KMS-11 (cell line): ENCODE measurements around the gene MFAP5.

Source experiments
- H2AFZ ChIP-seq: fragments of 200-600 bp; sonication (generic); 2 replicates; pipeline ENCODE4 v1.6.1; 2016; ENCODE audit warnings: antibody characterized with exemption, mixed run types, low read depth
- H3K27ac ChIP-seq: fragments of 200-600 bp; sonication (generic); 2 replicates; pipeline ENCODE4 v1.6.1; 2016; ENCODE audit warnings: mild to moderate bottlenecking, mixed run types
- H3K27me3 ChIP-seq: fragments of 200-600 bp; sonication (generic); 2 replicates; pipeline ENCODE4 v1.6.1; 2017; ENCODE audit warnings: mild to moderate bottlenecking, low read depth, mixed run types, moderate library complexity; ENCODE audit not compliant: insufficient read depth
- H3K36me3 ChIP-seq: fragments of 200-600 bp; sonication (generic); 2 replicates; pipeline ENCODE4 v1.6.1; 2017; ENCODE audit warnings: mild to moderate bottlenecking, mixed run types; ENCODE audit not compliant: insufficient read depth
- H3K4me1 ChIP-seq: fragments of 200-600 bp; sonication (generic); 2 replicates; pipeline ENCODE4 v1.6.1; 2016; ENCODE audit warnings: mild to moderate bottlenecking, low read depth, mixed run types; ENCODE audit not compliant: poor library complexity, severe bottlenecking
- H3K4me2 ChIP-seq: fragments of 200-600 bp; sonication (generic); 2 replicates; pipeline ENCODE4 v1.7.0; 2016; ENCODE audit warnings: mild to moderate bottlenecking, mixed run types
- H3K4me3 ChIP-seq: fragments of 200-600 bp; sonication (generic); IDR thresholded peaks from 2 replicates; pipeline ENCODE4 v1.6.1; 2017; ENCODE audit warnings: low read depth, low read length, mixed read lengths; ENCODE audit not compliant: insufficient read depth
- H3K79me2 ChIP-seq: fragments of 200-600 bp; sonication (generic); 2 replicates; pipeline ENCODE4 v1.6.1; 2016; ENCODE audit warnings: low read depth, mixed run types; ENCODE audit not compliant: insufficient read depth
- H3K9ac ChIP-seq: fragments of 200-600 bp; sonication (generic); 2 replicates; pipeline ENCODE4 v1.6.1; 2016; ENCODE audit warnings: mild to moderate bottlenecking, mixed run types
- H4K20me1 ChIP-seq: fragments of 200-600 bp; sonication (generic); 2 replicates; pipeline ENCODE4 v1.6.1; 2016; ENCODE audit warnings: mild to moderate bottlenecking, mixed run types; ENCODE audit not compliant: insufficient read depth
- TF ChIP-seq, protein P1 (sequence below): fragments of 200-600 bp; sonication (generic); conservative IDR thresholded peaks from 2 replicates; pipeline ENCODE4 v1.6.1; 2017; ENCODE audit warnings: low read depth, mild to moderate bottlenecking, antibody characterized with exemption, low read length, moderate library complexity, mixed read lengths

The MFAP5 gene

DNA sequence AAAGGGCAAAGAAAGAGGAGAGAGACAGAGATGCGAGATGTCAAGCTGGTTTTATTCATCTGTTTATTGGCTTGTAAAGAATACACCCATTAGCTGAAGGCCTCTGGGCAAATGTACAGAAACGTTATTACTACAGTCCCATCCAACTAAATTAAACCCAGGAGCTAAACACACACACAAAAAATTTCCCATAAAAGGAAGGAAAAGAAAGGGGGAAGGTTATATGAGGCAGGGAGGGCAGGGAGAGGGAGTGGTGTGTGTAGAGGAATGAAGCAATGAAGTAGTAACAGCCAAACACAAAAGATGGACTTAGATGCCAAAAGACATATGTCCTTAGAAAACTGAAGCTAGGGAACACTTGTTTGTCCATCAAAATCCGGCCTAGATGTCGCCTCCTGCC, 3.1 kb upstream of the MFAP5 start:
- Histone ChIP-seq H3K9ac (no peak overlapping the region), H3K4me2 (no peak overlapping the region), H3K79me2 (no peaks in the 10 kb centered on the region), H3K27ac (no peak overlapping the region), H3K4me3 (no peak overlapping the region), H2AFZ (no peak overlapping the region), H4K20me1 (no peaks in the 10 kb centered on the region), H3K27me3 (no peaks in the 10 kb centered on the region), H3K36me3 (no peaks in the 10 kb centered on the region), H3K4me1 (no peaks in the 10 kb centered on the region)
- TF ChIP-seq, protein P1, sequence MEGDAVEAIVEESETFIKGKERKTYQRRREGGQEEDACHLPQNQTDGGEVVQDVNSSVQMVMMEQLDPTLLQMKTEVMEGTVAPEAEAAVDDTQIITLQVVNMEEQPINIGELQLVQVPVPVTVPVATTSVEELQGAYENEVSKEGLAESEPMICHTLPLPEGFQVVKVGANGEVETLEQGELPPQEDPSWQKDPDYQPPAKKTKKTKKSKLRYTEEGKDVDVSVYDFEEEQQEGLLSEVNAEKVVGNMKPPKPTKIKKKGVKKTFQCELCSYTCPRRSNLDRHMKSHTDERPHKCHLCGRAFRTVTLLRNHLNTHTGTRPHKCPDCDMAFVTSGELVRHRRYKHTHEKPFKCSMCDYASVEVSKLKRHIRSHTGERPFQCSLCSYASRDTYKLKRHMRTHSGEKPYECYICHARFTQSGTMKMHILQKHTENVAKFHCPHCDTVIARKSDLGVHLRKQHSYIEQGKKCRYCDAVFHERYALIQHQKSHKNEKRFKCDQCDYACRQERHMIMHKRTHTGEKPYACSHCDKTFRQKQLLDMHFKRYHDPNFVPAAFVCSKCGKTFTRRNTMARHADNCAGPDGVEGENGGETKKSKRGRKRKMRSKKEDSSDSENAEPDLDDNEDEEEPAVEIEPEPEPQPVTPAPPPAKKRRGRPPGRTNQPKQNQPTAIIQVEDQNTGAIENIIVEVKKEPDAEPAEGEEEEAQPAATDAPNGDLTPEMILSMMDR = no peak

DNA sequence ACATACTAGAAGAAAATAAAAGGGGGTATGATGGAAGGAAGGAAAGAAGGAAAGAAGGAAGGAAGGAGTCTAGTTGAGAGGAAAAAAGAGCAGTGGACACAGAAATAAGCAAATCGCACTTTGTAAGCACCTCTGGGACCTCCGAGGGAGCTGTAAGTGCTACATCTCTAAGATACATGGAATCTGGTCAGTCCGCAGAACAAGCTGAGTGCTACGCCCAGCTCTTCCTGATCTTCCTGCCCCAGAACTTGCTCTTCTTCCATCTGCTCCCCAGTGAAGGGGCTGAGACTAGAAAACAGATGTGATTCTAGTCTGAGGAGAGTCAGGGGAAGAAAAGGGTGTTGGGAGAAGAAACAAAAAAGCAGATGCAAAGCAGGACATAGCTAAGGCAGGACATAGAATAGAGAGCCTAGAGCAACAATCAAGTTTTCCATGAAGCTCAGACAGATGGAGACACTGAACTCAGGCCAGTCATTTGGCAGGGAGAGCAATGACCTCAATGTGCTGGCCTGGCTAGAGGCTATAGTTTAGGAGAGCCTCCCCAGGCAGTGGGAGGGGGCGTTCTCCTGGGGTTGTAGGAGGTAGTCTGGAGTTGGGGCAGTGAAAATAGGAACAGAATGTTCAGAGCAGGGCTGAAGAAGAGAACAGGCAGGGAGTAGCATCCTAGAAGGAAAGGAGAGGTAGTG, 1.7 kb upstream of the MFAP5 start:
- Histone ChIP-seq H3K4me1 (no peaks in the 10 kb centered on the region), H2AFZ (no peak overlapping the region), H3K36me3 (no peaks in the 10 kb centered on the region; the same call in 1 of the 2 replicates), H3K4me3 (no peak overlapping the region), H3K27me3 (no peaks in the 10 kb centered on the region), H3K4me2 (no peak overlapping the region), H3K27ac (no peak overlapping the region), H3K79me2 (no peaks in the 10 kb centered on the region), H4K20me1 (no peaks in the 10 kb centered on the region), H3K9ac (no peak overlapping the region)
- TF ChIP-seq, protein P1 = no peak

DNA sequence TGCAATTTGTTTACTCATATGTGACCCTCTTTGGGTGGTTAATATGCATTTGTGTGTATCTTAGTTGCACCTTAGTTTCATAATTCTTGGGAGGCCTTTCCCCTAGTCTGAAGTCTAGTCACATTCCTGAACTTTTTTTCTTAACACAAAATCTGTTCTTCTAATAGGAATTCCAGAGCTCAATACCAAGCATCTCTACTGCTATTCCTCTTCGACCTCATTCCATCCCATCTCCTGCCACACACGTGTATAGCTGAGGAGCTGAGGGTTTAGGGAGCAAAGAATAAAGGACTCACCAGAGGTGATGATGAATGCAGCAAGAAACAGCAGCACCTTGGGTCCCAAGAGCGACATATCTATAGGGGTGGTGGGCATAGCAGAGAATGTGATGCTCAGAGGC, 875 bp downstream of the MFAP5 start:
- Histone ChIP-seq H3K27me3 (no peaks in the 10 kb centered on the region), H3K4me1 (no peaks in the 10 kb centered on the region), H3K79me2 (no peaks in the 10 kb centered on the region), H3K36me3 (no peaks in the 10 kb centered on the region; the same call in 1 of the 2 replicates), H2AFZ (no peak overlapping the region), H3K9ac (no peak overlapping the region), H3K27ac (no peak overlapping the region), H4K20me1 (no peaks in the 10 kb centered on the region), H3K4me2 (no peak overlapping the region), H3K4me3 (no peak overlapping the region)
- TF ChIP-seq, protein P1 = no peak

DNA sequence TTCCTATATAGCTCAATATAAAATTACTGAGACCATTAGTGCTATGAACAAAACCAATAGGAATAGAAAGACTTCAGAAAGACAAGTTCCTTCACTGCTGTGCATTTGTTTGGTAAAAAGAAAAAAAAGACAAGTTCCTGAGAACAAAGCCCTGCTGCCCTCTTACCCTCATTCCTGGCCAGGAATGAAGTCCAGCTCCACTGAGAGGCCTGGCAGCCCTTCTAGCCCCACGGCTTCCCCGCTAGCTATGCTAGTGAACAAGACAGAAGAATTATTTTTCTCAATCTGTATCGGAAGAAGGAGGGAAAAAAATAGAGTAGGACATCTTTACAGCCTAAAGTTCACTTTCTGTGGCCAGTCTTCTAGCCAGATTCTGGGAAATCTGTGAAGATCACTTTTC, 1.6 kb downstream of the MFAP5 start:
- H3K4me2 ChIP-seq = no peak overlapping the region
- H3K36me3 ChIP-seq = no peaks in the 10 kb centered on the region; the same call in 1 of the 2 replicates
- no peak overlapping the region for H3K4me3 ChIP-seq
- no peaks in the 10 kb centered on the region for H3K79me2 ChIP-seq
- H3K27ac ChIP-seq = no peak overlapping the region
- H3K27me3 ChIP-seq = no peaks in the 10 kb centered on the region
- TF ChIP-seq, protein P1 = no peak
- H4K20me1 ChIP-seq = no peaks in the 10 kb centered on the region
- no peaks in the 10 kb centered on the region for H3K4me1 ChIP-seq
- no peak overlapping the region for H2AFZ ChIP-seq
- no peak overlapping the region for H3K9ac ChIP-seq
